Measurements from ENCODE around the gene ADAMTSL3.

DNA sequence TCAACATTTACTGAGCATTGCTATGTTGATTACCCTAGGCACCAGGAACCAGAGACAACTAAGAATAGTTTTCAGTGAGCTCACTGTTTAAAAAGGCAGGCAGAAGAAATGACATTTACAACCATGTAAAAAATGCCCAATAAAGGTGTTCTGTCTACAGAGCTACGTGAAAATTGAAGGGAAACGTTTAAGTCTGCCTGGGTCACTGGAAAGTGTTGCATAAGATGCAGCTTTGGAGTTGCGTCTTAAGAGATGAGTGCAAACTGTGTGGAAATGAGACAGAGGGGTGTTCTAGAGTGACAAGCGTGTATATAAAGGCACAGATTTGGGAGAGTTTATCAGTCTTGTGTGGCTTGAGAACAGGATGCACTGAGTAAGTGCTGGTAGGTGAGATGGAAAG lies 303.0 kb downstream of the ADAMTSL3 start:
- no peak for TF ChIP-seq CTCF (conservative IDR thresholded peaks at IDR 0.05; ENCODE audit: low read depth in 2 of 2)
- TF ChIP-seq JUNB (IDR thresholded peaks at IDR 0.05; ENCODE audit: unreplicated experiment): no peak
- TF ChIP-seq EZH2 (IDR thresholded peaks at IDR 0.05; ENCODE audit: low read depth, unreplicated experiment): no peak
- TF ChIP-seq POLR2AphosphoS5 (IDR thresholded peaks at IDR 0.05; ENCODE audit: low read depth): no peak
- no peak for TF ChIP-seq EZH2phosphoT487 (IDR thresholded peaks at IDR 0.05; ENCODE audit: unreplicated experiment)
- TF ChIP-seq, protein P1, sequence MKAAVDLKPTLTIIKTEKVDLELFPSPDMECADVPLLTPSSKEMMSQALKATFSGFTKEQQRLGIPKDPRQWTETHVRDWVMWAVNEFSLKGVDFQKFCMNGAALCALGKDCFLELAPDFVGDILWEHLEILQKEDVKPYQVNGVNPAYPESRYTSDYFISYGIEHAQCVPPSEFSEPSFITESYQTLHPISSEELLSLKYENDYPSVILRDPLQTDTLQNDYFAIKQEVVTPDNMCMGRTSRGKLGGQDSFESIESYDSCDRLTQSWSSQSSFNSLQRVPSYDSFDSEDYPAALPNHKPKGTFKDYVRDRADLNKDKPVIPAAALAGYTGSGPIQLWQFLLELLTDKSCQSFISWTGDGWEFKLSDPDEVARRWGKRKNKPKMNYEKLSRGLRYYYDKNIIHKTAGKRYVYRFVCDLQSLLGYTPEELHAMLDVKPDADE (IDR thresholded peaks at IDR 0.05): no peak
- no peak for TF ChIP-seq ZNF114 (CRISPR knock-in tag; IDR thresholded peaks at IDR 0.05)
- TF ChIP-seq CREB1 (CRISPR knock-in tag; IDR thresholded peaks at IDR 0.05; ENCODE audit: low read depth): no peak
- no peak for TF ChIP-seq REST (IDR thresholded peaks at IDR 0.05; ENCODE audit: unreplicated experiment)
- no peak for TF ChIP-seq NANOG (IDR thresholded peaks at IDR 0.05; ENCODE audit: borderline replicate concordance)
- TF ChIP-seq, protein P2, sequence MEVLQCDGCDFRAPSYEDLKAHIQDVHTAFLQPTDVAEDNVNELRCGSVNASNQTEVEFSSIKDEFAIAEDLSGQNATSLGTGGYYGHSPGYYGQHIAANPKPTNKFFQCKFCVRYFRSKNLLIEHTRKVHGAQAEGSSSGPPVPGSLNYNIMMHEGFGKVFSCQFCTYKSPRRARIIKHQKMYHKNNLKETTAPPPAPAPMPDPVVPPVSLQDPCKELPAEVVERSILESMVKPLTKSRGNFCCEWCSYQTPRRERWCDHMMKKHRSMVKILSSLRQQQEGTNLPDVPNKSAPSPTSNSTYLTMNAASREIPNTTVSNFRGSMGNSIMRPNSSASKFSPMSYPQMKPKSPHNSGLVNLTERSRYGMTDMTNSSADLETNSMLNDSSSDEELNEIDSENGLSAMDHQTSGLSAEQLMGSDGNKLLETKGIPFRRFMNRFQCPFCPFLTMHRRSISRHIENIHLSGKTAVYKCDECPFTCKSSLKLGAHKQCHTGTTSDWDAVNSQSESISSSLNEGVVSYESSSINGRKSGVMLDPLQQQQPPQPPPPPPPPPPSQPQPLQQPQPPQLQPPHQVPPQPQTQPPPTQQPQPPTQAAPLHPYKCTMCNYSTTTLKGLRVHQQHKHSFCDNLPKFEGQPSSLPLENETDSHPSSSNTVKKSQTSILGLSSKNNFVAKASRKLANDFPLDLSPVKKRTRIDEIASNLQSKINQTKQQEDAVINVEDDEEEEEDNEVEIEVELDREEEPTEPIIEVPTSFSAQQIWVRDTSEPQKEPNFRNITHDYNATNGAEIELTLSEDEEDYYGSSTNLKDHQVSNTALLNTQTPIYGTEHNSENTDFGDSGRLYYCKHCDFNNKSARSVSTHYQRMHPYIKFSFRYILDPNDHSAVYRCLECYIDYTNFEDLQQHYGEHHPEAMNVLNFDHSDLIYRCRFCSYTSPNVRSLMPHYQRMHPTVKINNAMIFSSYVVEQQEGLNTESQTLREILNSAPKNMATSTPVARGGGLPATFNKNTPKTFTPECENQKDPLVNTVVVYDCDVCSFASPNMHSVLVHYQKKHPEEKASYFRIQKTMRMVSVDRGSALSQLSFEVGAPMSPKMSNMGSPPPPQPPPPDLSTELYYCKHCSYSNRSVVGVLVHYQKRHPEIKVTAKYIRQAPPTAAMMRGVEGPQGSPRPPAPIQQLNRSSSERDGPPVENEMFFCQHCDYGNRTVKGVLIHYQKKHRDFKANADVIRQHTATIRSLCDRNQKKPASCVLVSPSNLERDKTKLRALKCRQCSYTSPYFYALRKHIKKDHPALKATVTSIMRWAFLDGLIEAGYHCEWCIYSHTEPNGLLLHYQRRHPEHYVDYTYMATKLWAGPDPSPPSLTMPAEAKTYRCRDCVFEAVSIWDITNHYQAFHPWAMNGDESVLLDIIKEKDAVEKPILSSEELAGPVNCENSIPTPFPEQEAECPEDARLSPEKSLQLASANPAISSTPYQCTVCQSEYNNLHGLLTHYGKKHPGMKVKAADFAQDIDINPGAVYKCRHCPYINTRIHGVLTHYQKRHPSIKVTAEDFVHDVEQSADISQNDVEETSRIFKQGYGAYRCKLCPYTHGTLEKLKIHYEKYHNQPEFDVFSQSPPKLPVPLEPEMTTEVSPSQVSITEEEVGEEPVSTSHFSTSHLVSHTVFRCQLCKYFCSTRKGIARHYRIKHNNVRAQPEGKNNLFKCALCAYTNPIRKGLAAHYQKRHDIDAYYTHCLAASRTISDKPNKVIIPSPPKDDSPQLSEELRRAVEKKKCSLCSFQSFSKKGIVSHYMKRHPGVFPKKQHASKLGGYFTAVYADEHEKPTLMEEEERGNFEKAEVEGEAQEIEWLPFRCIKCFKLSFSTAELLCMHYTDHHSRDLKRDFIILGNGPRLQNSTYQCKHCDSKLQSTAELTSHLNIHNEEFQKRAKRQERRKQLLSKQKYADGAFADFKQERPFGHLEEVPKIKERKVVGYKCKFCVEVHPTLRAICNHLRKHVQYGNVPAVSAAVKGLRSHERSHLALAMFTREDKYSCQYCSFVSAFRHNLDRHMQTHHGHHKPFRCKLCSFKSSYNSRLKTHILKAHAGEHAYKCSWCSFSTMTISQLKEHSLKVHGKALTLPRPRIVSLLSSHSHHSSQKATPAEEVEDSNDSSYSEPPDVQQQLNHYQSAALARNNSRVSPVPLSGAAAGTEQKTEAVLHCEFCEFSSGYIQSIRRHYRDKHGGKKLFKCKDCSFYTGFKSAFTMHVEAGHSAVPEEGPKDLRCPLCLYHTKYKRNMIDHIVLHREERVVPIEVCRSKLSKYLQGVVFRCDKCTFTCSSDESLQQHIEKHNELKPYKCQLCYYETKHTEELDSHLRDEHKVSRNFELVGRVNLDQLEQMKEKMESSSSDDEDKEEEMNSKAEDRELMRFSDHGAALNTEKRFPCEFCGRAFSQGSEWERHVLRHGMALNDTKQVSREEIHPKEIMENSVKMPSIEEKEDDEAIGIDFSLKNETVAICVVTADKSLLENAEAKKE (CRISPR knock-in tag; IDR thresholded peaks at IDR 0.05): no peak
- no peak for TF ChIP-seq STAT1 (IDR thresholded peaks at IDR 0.05; ENCODE audit: unreplicated experiment)
